ELF-1 (cell line): ENCODE results near the gene GATAD1.
"Not testable (repeated sequence)": the region's sequence is repeated elsewhere in the genome, so short reads cannot be mapped to it uniquely, and the experiment has no call there.

Experiments used
- DNase-seq: peaks from one replicate; pipeline ENCODE4 v3.0.0-alpha.2; 2016; ENCODE audit warnings: low read depth, low spot score

Gene GATAD1

DNA sequence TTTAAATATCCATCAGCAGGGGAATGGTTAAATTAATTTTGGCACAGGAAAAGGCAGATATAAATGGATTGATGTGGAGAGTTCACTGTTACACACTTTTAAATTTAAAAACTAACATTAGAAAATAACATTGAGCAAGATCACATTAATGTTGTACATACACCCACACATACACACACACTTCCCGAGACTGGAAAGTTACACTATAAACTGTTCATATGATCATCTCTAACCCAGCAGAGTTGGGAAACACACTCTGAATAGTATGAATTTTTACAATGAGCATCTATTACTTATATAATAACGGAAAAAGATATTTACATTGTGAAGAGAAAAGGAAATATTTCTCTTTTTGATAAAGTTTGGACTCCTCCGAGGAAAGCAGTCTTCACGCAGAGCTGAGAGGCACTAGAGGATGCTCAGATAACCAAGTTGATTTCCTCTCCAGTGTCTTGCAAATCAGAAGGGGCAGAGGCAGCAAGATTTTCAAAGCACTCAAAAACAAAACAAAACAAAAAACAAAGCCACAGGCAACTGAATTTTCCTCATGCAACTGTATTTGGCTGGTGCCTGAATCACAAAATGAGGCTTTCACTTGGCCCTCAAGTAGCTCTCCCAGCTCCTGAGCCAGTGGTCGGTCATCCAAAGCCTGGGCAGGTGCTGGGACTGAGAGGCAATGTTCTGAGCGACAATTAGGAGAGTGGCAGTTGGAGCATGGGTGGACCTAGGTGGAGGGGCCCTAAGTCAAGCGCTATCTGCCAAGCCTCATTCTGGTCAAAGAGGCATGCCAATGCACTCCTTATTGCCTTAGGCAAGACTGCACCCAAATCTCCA lies 10.5 kb upstream of the GATAD1 start:
- peak; percentile 30 for DNase-seq

DNA sequence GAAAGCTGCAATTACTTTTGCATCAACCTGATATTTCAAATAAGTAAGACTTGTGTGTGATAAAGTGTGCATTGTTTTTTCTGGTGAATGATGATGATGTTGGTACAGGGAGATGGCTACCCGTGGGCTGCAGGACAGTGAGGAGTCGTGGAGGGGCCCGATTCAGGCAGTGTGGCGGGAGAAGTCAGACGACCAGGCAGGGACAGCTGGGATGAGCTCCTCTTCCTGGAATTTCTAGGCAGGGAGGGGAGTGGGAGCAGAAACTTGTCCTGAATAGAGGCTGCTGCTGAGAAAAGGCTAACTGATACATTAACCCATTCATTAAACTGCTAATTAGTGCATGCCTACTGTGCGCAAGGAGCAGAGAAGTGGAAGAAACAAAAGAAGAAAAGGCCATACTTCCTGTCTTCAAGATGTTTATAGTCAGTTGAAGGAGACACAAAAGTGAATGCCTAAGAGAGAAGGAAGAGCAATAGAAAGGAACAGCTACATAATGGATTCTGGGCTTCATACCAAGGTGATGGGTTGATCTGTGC lies 9.3 kb upstream of the GATAD1 start:
- peak; percentile 44 for DNase-seq

DNA sequence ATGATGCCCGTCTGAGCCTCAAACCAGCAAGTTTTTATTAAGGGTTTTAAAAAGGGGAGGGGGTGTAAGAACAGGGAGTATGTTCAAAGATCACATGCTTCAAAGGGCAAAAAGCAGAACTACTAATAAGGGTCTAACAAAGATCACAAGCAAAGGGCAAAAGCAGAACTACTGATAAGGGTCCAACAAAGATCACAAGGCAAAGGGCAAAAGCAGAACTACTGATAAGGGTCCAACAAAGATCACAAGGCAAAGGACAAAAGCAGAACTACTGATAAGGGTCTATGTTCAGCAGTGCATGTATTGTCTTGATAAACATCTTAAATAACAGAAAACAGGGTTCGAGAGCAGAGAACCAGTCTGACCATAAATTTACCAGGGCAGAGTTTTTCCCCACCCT lies 4.6 kb upstream of the GATAD1 start:
- not testable (repeated sequence) for DNase-seq

DNA sequence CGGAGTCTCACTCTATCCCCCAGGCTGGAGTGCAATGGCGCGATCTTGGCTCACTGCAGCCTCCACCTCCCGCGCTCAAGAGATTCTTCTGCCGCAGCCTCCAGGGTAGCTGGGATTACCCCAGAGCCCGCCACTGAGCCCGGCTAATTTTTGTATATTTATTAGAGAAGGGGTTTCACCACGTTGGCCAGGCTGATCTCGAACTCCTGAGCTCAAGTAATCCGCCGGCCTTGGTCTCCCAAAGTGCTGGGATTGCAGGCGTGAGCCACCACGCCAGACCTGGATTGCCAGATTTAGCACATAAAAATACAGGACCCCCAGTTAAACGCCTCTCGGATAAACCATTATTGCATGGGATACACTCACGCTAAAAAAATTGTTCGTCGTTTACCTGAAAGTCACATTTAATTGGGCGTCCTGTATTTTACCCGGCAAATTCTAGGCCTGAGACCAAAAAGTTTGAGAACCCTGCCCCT lies 375 bp upstream of the GATAD1 start:
- no peak for DNase-seq

DNA sequence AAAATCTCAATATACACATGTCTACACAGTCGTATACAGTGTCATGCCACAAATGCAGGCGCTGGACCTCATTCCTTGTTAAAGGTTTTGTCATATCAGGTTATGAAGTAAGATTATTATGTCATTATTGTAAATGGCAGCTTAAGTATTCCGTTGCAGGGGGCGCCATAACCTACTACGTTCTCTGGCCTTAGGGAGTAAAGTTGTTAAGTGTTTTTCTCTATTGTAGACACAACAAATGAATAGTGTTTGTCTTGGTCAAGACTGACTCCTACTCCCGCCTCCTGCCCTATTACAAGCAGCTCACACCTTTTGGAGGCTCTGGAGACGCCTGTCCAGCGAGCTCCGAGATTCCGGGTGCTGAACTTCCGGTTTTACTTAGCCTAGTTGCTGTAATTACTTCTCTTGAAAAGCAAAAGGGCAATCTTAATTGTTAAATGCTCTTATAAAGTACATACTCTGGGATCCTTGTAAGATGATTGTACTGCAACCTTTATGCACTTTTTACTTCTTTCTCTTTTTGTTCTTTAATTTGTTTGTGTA lies 994 bp downstream of the GATAD1 start:
- DNase-seq: peak; percentile 61

DNA sequence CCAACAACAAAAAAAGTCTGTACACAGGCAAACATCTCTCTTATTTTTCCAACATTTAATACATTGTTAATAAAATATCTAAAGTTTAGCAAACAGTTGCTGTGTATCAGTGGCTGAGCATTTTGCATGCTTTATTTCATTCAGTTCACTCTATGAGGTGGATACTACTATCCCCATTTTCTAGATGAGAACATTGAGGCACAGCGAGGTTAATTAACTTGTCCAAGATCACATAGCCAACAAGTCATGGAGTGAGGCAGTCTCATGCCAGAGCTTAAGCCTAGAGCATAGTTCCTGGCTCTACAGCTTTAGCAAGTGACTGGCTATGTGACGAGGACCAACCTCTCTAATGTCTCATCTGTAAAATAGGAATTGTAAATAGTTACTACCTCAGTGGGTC lies 4.4 kb downstream of the GATAD1 start:
- no peak for DNase-seq

DNA sequence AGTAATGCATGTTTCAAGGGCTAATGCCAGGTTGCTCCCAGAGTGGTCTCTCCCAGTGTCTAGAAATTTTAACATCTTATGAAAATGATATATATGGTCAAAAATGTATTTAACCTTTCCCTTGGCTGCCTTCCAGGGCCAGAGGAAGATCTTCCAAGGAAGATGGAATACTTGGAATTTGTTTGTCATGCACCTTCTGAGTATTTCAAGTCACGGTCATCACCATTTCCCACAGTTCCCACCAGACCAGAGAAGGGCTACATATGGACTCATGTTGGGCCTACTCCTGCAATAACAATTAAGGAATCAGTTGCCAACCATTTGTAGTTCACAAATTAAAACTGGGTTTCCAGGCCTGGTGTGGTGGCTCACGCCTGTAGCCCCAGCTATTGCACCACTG lies 9.0 kb downstream of the GATAD1 start:
- DNase-seq: no peak

DNA sequence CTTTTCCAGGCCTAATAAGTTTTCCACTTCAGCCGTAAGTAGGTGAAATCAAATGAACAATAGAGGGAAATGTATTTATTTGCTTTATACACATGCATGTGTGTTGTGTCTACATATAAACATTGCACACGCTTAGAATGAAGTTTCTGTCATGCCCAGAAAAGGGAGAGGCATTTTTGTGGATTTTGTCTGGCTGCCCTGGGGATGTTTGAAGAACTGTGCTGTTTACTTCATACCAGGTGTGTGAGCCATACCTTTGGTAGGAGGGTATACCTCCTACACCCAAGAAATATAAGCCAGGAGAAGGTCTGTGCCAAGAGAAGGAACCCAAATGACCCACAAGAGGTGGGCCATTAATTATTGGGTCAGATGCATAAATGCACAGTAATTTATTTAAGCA lies 12.8 kb downstream of the GATAD1 start:
- DNase-seq: no peak

DNA sequence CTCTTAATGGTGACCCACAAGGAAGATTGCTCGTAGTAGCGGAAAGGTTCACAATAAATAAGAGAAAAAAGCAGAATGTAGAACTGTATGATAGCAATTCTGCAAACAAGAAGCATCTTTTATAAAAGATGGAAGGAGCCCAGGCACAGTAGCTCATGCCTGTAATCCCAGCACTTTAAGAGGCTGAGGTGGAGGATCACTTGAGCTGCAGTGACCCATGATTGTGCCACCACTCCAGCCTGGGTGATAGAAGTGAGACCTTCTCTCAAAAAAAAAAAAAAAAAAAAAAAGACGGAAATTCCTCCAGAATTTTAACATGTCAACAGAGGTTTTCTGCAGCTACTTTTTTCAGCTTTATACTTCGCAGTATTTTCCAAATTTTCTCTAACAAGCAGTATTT lies 13.2 kb downstream of the GATAD1 start:
- DNase-seq: no peak

DNA sequence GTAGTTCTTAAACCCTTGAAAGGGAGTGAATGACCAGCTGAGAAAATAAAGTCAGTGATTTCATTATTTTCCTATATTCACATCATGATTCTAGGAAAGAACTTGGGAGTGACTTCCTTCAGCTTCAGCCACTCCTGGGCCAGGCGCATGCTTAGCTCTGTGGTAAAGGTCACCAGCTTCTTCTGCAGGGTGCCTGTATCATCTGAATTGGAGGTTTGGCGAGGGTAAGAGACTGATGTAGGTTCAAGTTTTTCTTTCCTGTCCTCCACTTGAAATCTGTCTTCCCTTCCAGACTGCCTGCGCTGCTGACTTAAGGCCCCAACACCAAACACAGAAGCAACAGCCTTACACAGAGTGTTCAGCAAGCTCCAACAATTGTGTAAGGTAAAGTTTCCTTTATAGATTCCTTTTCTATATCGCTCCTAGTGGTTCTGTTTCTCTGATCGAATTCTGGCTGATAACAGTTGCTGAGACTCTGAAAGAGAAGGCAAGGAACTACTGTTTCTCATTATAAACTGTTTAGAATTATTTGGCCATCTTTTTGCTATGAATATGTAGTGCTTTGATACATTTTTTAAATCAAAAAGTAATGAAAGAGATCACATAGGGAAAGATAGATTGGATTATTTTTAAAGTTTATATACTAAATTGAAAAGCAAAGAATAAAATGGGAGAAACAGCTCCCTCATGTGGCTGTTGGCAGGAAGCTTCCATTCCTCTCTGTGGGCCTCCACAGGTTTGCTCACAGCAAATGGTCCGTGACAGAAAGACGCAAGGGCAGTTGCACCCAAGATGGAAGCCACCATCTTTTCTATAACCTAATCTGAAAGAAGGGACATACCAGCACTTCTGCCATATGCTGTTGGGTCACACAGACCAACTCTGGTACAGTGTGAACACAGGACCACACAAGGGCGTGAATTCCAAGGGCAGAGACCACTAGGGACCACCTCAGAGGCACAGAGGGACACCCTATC lies 14.0 kb downstream of the GATAD1 start:
- DNase-seq: peak; percentile 45

DNA sequence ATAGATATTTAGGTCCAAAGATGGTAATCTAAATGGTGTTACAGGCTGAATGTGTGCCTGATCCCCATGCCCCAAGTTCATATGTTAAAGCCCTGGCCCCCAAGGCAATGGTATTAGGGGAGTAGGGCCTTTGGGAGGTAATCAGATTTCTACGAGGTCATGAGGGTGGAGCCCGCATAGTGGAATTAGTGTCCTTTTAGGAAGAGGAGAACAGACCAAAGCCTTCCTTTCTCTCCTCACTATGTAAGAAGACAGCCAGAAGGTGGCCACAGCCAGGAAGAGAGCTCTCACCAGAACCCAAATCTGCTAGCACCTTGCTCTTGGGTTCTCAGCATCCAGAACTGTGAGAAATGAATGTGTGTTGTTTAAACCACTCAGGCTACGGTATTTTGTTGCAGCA lies 15.3 kb downstream of the GATAD1 start:
- no peak for DNase-seq

DNA sequence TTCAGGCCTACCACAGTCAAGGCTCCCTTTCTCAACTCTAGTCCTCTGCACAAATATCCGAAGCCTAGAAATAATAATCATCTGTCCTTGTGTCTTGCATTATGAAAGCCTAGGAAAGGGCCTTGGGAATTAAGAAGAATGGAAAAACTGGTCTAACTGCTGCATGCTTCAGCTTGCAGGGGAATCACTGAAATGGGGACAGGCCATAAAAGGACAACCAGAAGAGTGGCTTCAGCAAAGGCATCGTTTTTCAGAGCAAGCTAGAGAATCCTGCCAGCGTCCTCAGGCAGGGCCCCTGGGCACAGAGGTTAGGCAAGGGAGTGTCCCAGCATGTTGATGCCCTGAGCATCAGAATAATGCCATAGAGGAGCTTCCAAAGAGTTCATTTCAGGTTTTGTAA lies 17.2 kb downstream of the GATAD1 start:
- peak; percentile 66 for DNase-seq

DNA sequence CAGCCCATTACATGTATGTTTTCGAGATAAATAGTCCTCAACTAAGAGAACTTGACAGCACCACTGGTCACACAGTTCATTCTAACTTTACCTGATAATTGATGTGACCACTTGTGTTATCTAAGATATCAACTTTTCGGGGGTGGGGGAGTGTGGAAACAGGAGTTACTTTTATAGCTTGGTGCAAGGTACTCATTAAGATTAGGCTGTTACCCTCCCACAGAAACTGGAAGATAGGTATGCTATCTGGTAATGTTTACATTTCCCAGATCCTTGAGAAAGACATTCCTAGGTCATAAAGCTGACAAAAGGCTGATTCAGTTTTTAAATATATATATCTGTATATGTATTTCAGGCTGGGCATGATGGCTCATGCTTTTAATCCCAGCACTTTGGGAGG lies 19.4 kb downstream of the GATAD1 start:
- DNase-seq: no peak

DNA sequence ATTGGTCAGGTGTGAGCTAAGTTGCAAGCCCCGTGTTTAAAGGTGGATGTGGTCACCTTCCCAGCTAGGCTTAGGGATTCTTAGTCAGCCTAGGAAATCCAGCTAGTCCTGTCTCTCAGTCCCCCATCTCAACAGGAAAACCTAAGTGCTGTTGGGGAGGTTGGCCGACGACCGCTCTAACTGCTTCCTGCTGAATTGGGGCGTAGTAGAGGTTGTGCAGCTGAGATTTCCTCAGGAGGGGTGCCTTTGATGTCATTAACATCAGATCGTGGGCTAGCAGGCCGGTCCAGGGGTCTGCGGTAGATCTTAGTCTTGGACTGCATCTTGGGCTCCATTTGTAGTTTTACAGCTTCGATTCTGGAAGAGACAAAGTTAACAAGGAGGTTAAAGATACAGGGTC lies 21.3 kb downstream of the GATAD1 start:
- not testable (repeated sequence) for DNase-seq

DNA sequence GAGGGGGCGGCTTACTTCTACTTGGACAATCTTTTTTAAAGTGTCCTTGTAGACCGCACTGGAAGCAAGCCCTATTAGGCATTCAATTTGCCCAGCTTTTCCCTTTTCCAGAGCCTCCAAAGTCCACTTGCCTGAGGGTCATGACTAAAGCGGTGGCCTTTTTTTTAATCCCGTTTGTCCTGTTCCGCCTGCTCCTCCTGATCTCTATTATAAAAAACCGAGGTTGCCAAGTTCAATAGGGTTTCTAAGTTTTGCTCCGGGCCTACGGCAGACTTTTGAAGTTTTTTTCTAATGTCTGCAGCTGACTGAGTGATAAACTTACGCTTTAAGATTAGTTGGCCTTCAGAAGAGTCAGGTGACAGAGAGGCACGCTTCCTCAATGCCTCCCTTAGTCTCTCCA lies 26.7 kb downstream of the GATAD1 start:
- DNase-seq: peak; percentile 37

DNA sequence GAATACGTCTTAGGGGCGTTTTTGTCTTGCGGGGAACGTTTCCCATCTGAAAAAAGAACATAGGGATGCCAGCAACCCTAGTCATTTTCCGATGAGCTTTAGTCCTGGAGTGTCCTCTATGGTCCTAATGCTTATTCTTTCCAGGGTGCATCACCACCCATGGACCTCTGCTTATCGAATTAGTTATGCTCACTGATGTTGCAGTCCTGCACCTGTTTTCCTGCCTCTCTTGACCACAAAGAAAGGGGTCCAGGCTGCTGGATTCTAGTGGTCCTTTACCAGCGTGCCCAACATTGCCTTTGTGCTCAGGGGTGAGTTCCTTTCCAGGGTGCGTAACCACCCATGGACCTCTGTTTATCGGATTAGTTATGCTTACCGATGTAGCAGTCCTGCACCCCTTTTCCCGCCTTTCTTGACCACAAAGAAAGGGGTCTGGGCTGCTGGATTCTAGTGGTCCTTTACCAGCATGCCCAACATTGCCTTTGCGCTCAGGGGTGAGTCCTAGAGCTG lies 28.0 kb downstream of the GATAD1 start:
- DNase-seq: not testable (repeated sequence)

DNA sequence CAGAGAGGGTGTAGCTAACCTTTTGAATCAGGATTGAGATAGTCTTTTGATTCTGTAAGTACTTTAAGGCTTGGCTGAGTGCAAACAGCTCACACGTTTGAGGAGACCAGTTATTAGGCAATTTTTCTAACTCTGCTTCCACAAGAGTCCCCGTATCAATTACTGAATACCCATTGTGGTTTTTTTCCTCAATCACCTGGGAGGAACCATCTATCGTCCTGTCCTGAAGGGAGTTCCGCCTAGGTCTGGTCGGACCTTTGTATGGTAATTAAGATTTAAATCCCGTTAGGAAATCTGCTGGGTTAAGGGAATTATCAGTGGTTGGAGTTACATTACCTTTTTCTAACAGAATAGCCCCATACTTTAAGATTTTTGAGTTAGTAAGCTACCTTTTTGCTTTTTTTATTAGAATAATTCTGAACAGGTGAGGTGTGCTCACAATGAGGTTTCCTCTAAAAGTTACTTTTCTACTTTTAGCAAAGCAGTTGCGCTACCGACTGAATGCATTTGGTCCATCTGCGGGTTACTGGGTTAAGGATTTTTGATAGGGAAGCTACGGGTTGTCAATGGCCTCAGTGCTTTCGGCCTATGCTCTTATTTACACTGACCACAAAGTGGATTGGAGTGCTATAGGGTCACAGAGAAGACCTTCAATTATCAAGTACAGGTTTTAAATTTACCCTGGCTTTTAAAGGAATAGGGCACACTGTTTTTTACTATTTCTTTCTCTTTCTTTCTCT lies 28.7 kb downstream of the GATAD1 start:
- DNase-seq: not testable (repeated sequence)

DNA sequence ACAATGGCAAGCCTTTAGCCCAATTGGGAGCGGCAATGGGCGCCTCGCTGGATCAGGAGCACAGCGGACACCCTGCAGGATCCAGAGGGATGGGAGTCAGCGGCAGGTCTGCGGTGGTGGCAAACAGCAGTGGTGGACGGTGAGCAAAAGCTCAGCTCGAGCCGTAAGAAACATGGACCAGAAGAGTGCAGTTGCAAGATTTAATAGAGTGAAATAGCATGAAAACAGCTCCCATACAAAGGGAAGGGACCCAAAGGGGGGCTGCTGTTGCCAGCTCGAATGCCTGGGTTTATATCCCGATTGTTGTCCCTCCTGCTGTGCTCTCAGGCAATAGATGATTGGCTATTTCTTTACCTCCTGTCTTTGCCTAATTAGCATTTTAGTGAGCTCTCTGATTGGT lies 30.4 kb downstream of the GATAD1 start, which contains the start of gene ERVW-1:
Gene ERVW-1 (minus strand): TSS at position 266 of the 400 bp plus-strand sequence. CDS start 7,565 bp downstream, outside the sequence.
- not testable (repeated sequence) for DNase-seq

DNA sequence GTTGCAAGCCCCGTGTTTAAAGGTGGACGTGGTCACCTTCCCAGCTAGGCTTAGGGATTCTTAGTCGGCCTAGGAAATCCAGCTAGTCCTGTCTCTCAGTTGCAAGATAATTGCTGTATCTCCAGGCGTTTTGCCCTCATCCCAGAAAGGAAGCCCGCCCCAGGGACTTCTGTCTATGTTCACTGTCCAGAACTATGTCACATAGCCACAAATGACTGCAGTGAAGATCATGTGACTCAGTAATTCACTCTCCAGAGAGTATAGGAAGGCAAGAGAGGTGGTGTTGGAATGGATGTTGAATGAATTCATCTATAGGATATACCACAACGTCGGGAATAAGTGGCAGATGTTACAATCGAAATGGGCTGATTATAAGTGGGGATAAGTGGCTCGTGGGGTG lies 30.8 kb downstream of the GATAD1 start:
- DNase-seq: peak; percentile 30

DNA sequence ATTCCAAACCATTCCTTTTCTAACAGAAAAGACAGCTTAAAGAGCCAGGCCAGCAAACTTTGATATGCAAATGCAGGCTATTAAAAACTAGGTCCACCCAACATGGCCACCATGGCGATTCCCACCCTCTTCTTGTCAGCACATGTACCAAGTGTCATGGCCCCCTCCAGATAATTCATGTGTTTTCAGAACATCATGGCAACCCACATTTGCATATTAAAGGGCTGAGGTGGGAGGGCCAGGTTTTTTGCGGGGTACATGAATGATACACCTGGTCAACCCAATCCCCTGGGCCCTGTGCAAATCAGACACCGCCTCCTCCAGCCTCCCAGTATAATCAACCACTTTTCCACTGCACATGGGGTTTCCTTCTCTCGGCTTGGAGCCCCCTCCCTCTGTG lies 31.4 kb downstream of the GATAD1 start:
- no peak for DNase-seq

DNA sequence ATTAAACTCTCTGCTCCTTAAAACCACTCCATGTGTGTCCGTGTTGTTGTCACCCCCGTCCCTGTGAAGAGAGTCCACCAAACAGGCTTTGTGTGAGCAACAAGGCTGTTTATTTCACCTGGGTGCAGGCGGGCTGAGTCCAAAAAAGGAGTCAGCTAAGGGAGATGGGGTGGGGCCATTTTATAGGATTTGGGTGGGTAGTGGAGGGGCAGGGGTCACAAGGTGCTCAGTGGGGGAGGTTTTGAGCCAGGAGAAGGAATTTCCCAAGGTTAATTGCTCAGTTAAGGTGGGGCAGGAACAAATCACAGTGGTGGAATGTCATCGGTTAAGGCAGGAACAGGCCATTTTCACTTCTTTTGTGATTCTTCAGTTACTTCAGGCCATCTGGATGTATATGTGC lies 31.9 kb downstream of the GATAD1 start:
- not testable (repeated sequence) for DNase-seq
